Measurements from ENCODE around the gene SFTPD.

DNA sequence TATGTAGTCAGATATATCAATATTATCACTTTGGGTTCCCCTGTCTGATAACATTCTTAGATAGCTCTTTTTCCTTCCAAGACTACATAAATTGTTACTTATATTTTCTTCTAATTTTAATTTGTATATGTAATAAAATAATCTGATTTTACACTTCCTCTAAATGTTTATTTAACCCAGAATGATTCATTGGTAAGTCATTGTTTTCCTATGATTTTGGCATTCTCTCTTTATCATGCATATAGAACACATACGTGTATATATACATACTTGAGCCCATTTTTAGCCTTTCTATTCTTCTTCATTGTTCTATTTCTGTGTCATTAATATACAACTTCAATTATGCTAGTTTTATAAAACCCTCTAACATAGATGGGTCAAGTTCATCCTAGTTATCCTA lies 16.6 kb downstream of the SFTPD start:
- TF ChIP-seq CTCF (IDR thresholded peaks at IDR 0.05; ENCODE audit: low read length) (no peak), EZH2phosphoT487 (IDR thresholded peaks at IDR 0.05; ENCODE audit: low read length) (no peak), EZH2 (optimal IDR thresholded peaks at IDR 0.05; ENCODE audit: low read depth, low read length) (no peak)
